ENCODE measurements around the gene GJB5. TPM values are rescaled to one million over a fixed set of nuclear protein-coding genes. Genes with fewer than 3 reads are reported as not detected.

GJB5 gene
- polyA plus RNA-seq, 6 donors from 2014 or later: not detected

DNA sequence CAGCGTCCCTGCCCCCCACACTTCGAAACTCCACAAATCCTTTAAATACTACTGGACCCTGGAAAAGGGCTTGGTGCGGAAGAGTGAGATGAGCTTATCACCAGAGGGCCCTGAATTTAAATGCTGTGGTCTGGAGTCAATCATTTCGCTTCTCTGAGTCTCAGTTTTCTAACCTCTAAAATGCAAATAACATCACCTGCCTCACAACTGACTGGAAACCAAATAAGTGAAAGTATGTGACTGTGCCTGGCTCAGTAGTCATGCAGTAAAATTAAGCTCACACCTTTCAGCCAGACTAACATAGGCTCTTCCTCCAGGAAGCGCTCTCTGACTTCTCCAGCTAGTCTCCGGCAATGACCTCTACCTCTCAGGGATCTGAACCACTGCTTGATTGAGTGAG, 42.1 kb downstream of the GJB5 start:
- Mint-ChIP-seq H3K9me3 (no peaks in the 10 kb centered on the region), H3K27ac (peak overlapping the region in 1 of 6 donors; percentile 59), H3K36me3 (no peaks in the 10 kb centered on the region), H3K27me3 (peaks cover 6 to 11% (median 10%) of the 10 kb centered on the region in 3 donors), H3K4me3 (no peak overlapping the region), H3K4me1 (peaks cover 5 to 11% (median 7%) of the 10 kb centered on the region in 3 donors)
- no peak for ATAC-seq (ENCODE audit: low read depth in 2 of 2)
- DNase-seq: no peak

DNA sequence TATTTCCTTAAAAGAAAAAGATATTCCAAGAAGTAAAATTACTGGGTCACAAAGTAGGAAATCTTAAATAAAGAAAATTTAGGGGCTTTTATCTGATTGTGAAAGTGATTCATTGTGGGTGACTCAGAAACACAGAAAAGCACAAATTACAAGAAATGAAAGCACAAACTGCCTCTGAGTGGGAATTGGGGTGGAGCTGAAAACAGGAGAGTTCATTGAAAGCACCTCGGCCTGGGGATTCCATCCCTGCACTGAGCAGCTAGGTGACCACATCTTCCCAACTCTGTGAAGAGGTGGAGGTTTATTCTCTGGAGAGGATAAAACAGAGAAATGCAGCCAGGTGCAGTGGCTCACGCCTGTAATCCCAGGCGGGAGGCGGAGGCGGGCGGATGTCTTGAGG, 45.4 kb downstream of the GJB5 start:
- peak overlapping the region in 2 of 6 donors; percentile 8 to 42 for H3K27ac Mint-ChIP-seq
- peaks cover 0 to 10% of the 10 kb centered on the region in 2 donors for H3K36me3 Mint-ChIP-seq
- no peaks in the 10 kb centered on the region for H3K4me1 Mint-ChIP-seq
- no peak for DNase-seq
- no peak overlapping the region for H3K4me3 Mint-ChIP-seq
- peaks cover 0 to 11% (median 3%) of the 10 kb centered on the region in 7 donors for H3K9me3 Mint-ChIP-seq
- H3K27me3 Mint-ChIP-seq: peaks cover 0 to 8% (median 0%) of the 10 kb centered on the region in 3 donors
- ATAC-seq (ENCODE audit: low read depth in 2 of 2): no peak

DNA sequence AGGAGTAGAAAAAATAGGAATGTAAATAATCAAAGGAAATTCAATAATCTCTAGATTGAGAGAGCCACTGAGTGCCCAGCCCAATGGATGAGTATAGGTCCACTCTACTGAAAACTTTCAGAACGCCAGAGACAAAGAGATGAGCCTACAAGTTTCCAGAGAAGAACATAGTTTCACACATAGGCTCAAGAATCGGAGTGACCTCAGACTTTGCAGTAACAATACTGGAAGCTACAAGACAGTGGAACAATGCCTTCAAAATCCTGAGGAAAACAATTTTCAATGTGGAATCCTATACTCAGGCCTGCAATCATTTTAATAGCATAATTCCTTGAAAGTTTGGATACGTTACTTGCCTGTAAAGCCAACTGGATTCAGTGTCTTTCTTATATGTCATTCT, 48.9 kb downstream of the GJB5 start:
- Mint-ChIP-seq H3K4me1 (no peaks in the 10 kb centered on the region), H3K27me3 (no peaks in the 10 kb centered on the region), H3K4me3 (no peak overlapping the region), H3K36me3 (peaks cover 0 to 17% of the 10 kb centered on the region in 2 donors), H3K9me3 (peaks cover 0 to 11% (median 3%) of the 10 kb centered on the region in 7 donors), H3K27ac (no peak overlapping the region)
- ATAC-seq (ENCODE audit: low read depth in 2 of 2) (no peak), DNase-seq (no peak)

GRCh38 chr1:34806396-34806795, 51.5 kb downstream of the GJB5 start:
- H3K4me1 Mint-ChIP-seq: peaks cover 0 to 12% (median 5%) of the 10 kb centered on the region in 3 donors

More at GRCh38 chr1:34806396-34806795, 51.5 kb downstream of the GJB5 start:
- H3K27ac Mint-ChIP-seq: peak overlapping the region in 1 of 6 donors; percentile 64
- ATAC-seq (ENCODE audit: low read depth in 2 of 2) (no peak), DNase-seq (no peak)
- H3K27me3 Mint-ChIP-seq: peaks cover 0 to 6% (median 0%) of the 10 kb centered on the region in 3 donors
- H3K4me3 Mint-ChIP-seq: no peak overlapping the region
- H3K36me3 Mint-ChIP-seq: peaks cover 12 to 17% of the 10 kb centered on the region in 2 donors
- H3K9me3 Mint-ChIP-seq: peaks cover 4 to 17% (median 8%) of the 10 kb centered on the region in 7 donors

Other genes with a start within 250 kb of the GJB5 start
- gene GJB4, start 4.7 kb downstream of the GJB5 start, polyA plus RNA-seq (ENCODE audit: low read depth in 6 of 6): not detected
- gene GJB3, start 26.2 kb downstream of the GJB5 start, polyA plus RNA-seq (ENCODE audit: low read depth in 6 of 6): not detected
- not detected for gene GJA4, start 38.0 kb downstream of the GJB5 start, polyA plus RNA-seq (ENCODE audit: low read depth in 6 of 6)
- 100 to 1,000 TPM in 1 of 6 donors, 10 to 100 TPM in 5; 66.8 to 124 (median 73.1) TPM for gene SMIM12, start 104.7 kb downstream of the GJB5 start, polyA plus RNA-seq (ENCODE audit: low read depth in 6 of 6)
- gene DLGAP3, start 174.6 kb downstream of the GJB5 start, polyA plus RNA-seq (ENCODE audit: low read depth in 6 of 6): 1 to 10 TPM in 1 of 6 donors, under 1 TPM in 4, not detected in 1; 0.25 to 1.4 (median 0.41) TPM
- 10 to 100 TPM; 36.0 to 89.6 (median 77.9) TPM for gene TMEM35B, start 230.3 kb downstream of the GJB5 start, polyA plus RNA-seq (ENCODE audit: low read depth in 6 of 6)